ENCODE measurements around the gene XPR1. TPM values are rescaled to one million over a fixed set of nuclear protein-coding genes. Genes with fewer than 3 reads are reported as not detected.

Gene XPR1
- total RNA-seq, 1 experiment from 2014 or later = 24.9 TPM

GRCh38 chr1:180922631-180923015, 290.8 kb downstream of the XPR1 start:
- in situ Hi-C loops (cut with HindIII; ENCODE audit: low pct_unique_long_range_greater_than_20kb, low sequenced_read_pairs) = no loop called here

DNA sequence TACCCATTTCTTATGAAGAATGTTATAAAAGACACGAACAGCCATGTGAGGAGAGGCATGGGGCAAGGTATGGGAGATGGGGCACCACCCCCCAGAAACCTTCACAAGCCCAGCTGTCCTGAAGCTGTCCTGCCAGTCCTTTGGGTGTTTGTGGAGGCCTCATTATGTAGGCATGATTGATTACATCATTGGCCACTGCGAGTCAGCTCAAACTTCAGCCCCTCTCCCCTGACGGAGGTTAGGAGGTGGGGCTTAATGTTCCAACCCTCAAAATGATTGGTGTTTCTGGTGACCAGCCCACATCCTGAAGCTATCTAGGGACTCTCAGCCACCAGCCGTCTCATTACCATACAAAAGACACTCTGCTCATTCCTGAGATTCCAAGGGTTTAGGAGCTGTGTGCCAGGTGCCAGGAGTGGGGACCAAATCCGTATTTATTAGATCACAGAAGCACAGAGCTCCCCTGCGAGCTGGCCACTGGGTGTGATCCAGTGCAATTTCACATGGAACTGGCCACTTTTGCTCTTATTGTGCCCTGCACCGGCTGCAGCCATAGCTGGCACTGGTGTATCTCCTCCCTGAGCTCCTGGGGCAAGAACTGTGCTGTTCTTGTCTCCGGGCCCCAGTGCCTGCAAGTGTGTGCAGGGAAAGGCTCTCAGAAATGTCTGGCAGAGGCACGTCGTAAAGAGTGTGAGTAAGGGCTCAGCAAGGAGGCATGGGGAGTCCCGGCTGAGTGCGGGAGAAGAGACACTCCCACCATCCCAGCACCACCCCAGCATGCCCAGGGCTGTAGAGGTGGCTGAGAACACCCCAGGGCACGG, 291.4 kb downstream of the XPR1 start:
- in situ Hi-C loops (cut with HindIII; ENCODE audit: low pct_unique_long_range_greater_than_20kb, low sequenced_read_pairs) = no loop called here
- no peak for DNase-seq (ENCODE audit: low read depth, low spot score)

More at GRCh38 chr1:180922631-180923015, 290.8 kb downstream of the XPR1 start:
- DNase-seq (ENCODE audit: low read depth, low spot score) = no peak

- in situ Hi-C loops (cut with HindIII; ENCODE audit: low pct_unique_long_range_greater_than_20kb, low sequenced_read_pairs) = no loop called here
- DNase-seq (ENCODE audit: low read depth, low spot score) = no peak
Measured at GRCh38 chr1:180923887-180924286, 292.1 kb downstream of the XPR1 start.

- in situ Hi-C loops (cut with HindIII; ENCODE audit: low pct_unique_long_range_greater_than_20kb, low sequenced_read_pairs) = no loop called here
- DNase-seq (ENCODE audit: low read depth, low spot score) = no peak
Measured at GRCh38 chr1:180924939-180925338, 293.1 kb downstream of the XPR1 start.

DNA sequence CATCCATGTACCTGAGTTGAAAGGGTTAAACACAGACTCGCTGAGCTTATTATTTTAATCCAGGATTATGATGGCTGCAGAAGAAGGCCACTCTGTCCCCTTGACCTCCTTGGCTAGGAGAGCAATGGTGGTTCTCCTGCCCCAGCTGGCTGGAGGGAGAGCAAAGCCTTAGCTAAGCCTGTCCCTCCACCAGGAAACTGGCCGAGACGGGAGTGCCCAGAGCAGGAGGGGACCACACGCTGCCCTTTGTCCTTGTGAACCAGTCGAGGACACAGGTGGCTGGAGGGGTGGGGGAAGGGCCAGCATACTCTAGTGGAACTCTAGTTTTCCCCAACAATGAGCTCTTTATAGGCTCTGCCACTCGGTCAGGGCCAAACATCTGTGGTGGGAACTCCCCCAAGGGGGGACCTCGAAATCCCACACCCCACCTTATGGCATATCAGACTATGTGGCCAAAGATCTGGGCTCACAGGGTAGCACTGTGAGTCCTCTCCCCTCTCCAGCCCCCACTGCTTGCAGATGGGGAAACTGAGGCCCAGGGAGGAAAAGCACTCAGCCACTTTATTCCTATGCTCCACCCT, 293.7 kb downstream of the XPR1 start:
- DNase-seq (ENCODE audit: low read depth, low spot score) = no peak
- in situ Hi-C loops (cut with HindIII; ENCODE audit: low pct_unique_long_range_greater_than_20kb, low sequenced_read_pairs) = no loop called here

DNA sequence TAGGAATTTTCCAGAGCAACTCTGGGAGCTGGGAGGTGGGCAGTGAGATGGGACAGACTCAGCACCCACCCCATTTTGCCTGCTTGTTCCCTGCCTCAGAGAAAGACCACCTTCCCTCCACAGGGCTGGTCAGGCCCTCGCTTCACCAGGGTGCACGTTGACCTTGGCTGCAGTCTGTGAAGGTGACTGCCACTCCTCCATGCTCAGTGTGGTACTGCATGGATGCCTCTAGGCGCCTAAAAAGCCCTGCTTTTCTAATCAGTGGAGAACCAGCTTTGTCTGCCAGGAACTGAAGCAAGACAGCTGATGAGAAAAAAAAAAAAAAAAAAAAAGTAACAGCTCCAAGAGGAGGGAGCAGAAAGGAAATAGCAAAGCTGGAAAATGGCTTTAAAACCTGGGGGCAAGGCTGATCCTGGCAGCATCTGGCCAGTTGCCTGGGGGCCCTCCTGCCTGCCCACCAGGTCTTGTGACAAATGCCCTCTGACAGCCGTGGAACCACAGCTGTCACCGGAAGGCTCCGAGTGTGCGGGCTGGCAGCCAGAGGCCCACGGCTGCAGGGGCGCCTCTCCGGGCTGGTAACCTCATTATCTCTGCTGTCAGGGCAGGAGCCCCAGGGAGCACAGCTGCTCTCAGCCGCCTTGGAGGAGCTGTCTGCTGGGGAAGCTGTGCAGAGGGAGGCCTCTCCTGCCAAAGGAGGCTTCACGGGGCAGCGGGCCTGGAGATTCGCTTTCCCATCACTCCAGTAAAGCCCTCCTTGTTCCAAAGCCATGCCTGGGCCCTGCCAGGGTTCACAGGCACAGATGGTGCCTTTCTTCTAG, 294.6 kb downstream of the XPR1 start:
- in situ Hi-C loops (cut with HindIII; ENCODE audit: low pct_unique_long_range_greater_than_20kb, low sequenced_read_pairs) = no loop called here
- DNase-seq (ENCODE audit: low read depth, low spot score) = no peak

GRCh38 chr1:180927348-180927747, 295.5 kb downstream of the XPR1 start:
- DNase-seq (ENCODE audit: low read depth, low spot score) = no peak
- in situ Hi-C loops (cut with HindIII; ENCODE audit: low pct_unique_long_range_greater_than_20kb, low sequenced_read_pairs) = no loop called here

GRCh38 chr1:180927841-180928240, 296.0 kb downstream of the XPR1 start:
- no peak for DNase-seq (ENCODE audit: low read depth, low spot score)
- in situ Hi-C loops (cut with HindIII; ENCODE audit: low pct_unique_long_range_greater_than_20kb, low sequenced_read_pairs) = no loop called here

GRCh38 chr1:180928331-180929230, 296.8 kb downstream of the XPR1 start:
- DNase-seq (ENCODE audit: low read depth, low spot score) = peak; percentile 27
- in situ Hi-C loops (cut with HindIII; ENCODE audit: low pct_unique_long_range_greater_than_20kb, low sequenced_read_pairs) = no loop called here

GRCh38 chr1:180929389-180929788, 297.6 kb downstream of the XPR1 start:
- in situ Hi-C loops (cut with HindIII; ENCODE audit: low pct_unique_long_range_greater_than_20kb, low sequenced_read_pairs) = no loop called here
- no peak for DNase-seq (ENCODE audit: low read depth, low spot score)

DNA sequence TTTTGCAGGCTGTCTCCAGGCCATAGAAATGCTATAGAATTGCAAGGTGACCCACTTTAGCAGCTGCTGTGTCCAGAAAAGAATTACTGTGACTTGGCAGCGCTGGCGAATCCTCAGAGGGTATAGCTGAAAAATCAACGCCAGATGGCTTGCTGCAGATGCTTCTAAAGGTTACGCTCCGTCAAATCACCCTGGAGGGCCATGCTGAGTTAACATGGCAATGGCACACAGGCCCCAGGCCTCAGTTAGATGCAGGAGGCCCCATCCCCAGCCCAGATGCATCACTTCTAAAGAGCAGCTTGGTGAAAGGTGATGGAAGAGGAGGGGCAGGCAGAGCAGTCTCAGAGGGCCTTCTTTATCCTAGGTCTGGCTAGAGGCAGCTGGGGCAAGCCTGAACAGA, 298.9 kb downstream of the XPR1 start:
- in situ Hi-C loops (cut with HindIII; ENCODE audit: low pct_unique_long_range_greater_than_20kb, low sequenced_read_pairs) = no loop called here
- no peak for DNase-seq (ENCODE audit: low read depth, low spot score)

DNA sequence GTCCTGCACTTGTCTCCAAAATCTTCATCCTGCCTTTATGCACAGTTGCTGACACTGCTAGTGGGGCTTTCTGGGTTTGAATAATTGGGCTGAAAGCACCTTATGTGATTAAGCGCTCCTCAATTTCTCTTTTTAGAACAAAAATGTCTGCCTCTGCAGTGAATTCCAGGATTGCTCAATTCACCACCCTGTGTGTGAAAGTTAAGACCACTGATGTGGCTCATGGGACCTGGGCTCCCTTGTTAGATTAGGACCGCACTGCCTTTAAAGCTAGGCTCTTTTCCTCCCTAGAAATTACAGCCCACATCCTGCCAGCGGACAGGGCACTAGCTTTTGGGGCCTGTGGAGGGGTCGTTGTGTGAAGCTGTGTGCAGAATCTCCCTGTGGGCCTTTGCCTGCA, 299.7 kb downstream of the XPR1 start:
- DNase-seq (ENCODE audit: low read depth, low spot score) = no peak
- in situ Hi-C loops (cut with HindIII; ENCODE audit: low pct_unique_long_range_greater_than_20kb, low sequenced_read_pairs) = no loop called here

DNA sequence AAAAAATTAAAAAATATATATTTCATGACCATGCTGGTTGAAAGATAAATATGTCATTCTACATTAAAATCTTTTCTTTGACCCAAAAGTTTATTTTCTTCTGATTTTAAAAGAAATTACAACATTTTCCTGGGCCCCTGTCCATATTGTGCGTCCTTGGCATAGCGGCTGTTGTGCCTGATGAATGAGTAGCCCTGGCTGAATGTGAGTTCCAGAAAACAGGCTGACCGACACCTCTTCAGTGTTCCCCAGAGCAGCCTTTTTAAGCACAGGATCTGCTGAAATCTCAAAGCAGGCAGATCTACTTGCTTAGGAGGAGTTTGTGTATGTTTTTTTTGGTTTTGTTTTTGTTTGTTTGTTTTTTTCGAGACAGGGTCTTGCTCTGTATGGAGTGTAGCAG, 300.6 kb downstream of the XPR1 start:
- in situ Hi-C loops (cut with HindIII; ENCODE audit: low pct_unique_long_range_greater_than_20kb, low sequenced_read_pairs) = no loop called here
- no peak for DNase-seq (ENCODE audit: low read depth, low spot score)

GRCh38 chr1:180933141-180933540, 301.3 kb downstream of the XPR1 start:
- DNase-seq (ENCODE audit: low read depth, low spot score) = no peak
- in situ Hi-C loops (cut with HindIII; ENCODE audit: low pct_unique_long_range_greater_than_20kb, low sequenced_read_pairs) = no loop called here

DNA sequence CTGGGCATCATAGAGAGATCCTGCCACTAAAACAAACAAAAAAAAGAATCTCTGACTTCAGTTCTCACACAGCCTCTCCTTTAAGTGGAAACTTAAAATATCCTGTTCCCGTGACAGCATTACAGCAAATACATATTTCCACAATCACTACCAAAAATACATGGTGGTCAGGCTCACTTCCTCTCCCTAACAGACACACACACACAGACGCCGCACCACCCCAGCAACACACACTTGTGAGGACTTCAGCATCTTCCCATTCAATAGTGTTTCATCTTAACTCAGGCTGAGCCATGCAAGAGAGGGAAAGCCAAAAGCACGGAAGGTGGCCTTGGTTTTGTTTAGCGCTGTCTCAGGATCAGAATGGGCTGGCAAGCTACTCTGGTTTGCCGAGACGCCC, 302.7 kb downstream of the XPR1 start:
- in situ Hi-C loops (cut with HindIII; ENCODE audit: low pct_unique_long_range_greater_than_20kb, low sequenced_read_pairs) = no loop called here
- no peak for DNase-seq (ENCODE audit: low read depth, low spot score)

DNA sequence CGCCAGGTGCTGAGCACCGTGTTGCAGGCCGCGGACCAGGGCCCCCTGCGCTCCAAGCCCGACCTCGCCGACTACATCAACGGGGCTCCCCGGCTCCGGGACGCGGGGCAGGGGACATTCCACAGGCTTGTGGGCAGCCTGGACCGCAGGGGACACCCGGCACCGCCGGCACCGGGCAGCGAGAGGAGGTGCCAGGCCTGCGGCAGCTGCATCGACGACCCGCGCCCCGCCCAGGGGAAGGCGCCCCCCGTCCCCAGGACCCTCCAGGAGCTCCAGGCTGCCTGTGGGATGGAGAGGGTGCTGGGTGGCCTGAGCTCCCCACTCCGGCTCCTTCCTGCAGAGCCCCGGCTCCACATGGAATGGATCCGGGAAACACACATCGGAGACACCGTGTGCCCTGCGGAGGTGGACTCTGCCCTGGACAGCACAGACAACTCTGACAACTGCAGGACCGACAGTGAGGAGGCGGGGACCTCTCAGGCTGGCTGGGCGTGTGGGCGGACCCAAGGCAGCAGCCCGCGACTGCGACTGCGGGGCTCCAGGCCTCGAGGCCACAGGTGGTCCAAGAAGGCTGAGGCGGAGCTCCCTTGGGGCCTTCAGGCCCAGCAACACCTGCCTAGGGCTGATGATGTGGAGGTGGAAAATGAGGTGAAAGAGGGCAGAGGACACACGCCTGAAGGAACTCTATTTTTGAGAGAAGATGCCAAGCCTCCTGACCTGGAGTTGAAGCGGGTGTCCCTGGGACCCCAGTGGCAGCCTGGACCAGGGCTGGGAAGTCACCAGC, 303.7 kb downstream of the XPR1 start:
- in situ Hi-C loops (cut with HindIII; ENCODE audit: low pct_unique_long_range_greater_than_20kb, low sequenced_read_pairs) = no loop called here
- DNase-seq (ENCODE audit: low read depth, low spot score) = no peak

Measured in SK-MEL-5 (cell line).